Ascending aorta (tissue), 2 donors: ENCODE results near the gene PCDHGC5. TPM values are rescaled to one million over a fixed set of nuclear protein-coding genes. Genes with fewer than 3 reads are reported as not detected.
A peak's percentile ranks its signal among the peaks of the same experiment; 100 is the strongest.

ENCODE experiments used
- DNase-seq, 2 donors: peaks; one replicate each; pipeline ENCODE4 v3.0.0-alpha.2; 2019; ENCODE audit warnings: low spot score in 2 of 2
- H3K27ac ChIP-seq, 2 donors: fragments of 200-600 bp; sonication (generic); one replicate each; pipeline ENCODE4 v1.5.1; 2016 to 2017; ENCODE audit warnings: mild to moderate bottlenecking in 1 of 2
- H3K27me3 ChIP-seq: fragments of 200-600 bp; sonication (generic); one replicate; pipeline ENCODE4 v1.5.1; 2017
- H3K36me3 ChIP-seq, 2 donors: fragments of 200-600 bp; sonication (generic); one replicate each; pipeline ENCODE4 v1.5.1; 2016
- H3K4me1 ChIP-seq, 2 donors: fragments of 200-600 bp; sonication (generic); one replicate each; pipeline ENCODE4 v1.5.1; 2016 to 2017; ENCODE audit warnings: mild to moderate bottlenecking in 1 of 2
- H3K4me3 ChIP-seq, 2 donors: fragments of 200-600 bp; sonication (generic); one replicate each; pipeline ENCODE4 v1.5.1; 2016 to 2017; ENCODE audit warnings: mild to moderate bottlenecking in 1 of 2
- H3K9me3 ChIP-seq, 2 donors: fragments of 200-600 bp; sonication (generic); one replicate each; pipeline ENCODE4 v1.5.1; 2016
- intact Hi-C: fragments of 100-400 bp; cut with DNase I; formaldehyde crosslinking; loops from one replicate; pipeline ENCODE4 v1.15.1; 2023
- total RNA-seq: library from RNA; depleted of rRNA; stranded (reverse); fragments of >200 nt; gene quantifications from one replicate; pipeline ENCODE4 v1.1.0, GENCODE V29; 2016
- TF ChIP-seq, protein P1 (sequence below), 3 experiments: fragments of 200-600 bp in 2 of 3; fragments of 450-650 bp in 1 of 3; sonication (generic) in 2 of 3; IDR thresholded peaks; one replicate each; pipeline ENCODE4 v1.5.1; 2016 to 2019; ENCODE audit warnings: antibody characterized with exemption in 3 of 3, mild to moderate bottlenecking in 1 of 3, moderate library complexity in 1 of 3

The PCDHGC5 gene
- total RNA-seq, 1 donor from 2014 or later = 0.11 TPM

DNA sequence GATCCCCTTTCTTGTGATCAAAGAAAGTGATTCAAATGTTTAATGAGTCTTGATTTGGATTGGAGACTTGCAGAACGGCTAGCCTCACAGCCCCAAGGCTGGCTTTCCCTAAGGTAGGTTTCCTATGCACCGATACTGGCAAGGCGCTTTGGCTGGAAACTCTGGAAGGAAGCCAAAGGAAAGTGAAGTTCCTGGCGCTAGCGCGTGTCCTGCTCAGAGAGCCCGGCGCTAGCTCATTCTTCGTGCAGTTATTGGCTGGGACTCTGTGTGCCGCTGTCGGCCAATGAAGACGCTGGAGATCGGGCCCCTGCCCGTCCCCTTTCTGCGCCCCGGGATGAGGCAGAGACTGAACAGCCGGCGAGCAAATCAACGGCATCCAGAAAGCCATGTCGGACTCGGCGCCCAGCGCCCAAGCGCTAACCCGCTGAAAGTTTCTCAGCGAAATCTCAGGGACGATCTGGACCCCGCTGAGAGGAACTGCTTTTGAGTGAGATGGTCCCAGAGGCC, 13.2 kb upstream of the PCDHGC5 start, which contains the start of gene PCDHGC3:
TSS of gene PCDHGC3 (plus strand) at position 342 of the 507 bp plus-strand sequence. CDS start at position 493, 151 bp downstream.
- peak within 1 kb of the TSS; percentile 90 to 92 for H3K27ac ChIP-seq
- H3K9me3 ChIP-seq = no peaks in the 10 kb centered on the region
- DNase-seq = peak; percentile 83 to 96
- no peaks in the 10 kb centered on the region for H3K36me3 ChIP-seq
- TF ChIP-seq, protein P1, sequence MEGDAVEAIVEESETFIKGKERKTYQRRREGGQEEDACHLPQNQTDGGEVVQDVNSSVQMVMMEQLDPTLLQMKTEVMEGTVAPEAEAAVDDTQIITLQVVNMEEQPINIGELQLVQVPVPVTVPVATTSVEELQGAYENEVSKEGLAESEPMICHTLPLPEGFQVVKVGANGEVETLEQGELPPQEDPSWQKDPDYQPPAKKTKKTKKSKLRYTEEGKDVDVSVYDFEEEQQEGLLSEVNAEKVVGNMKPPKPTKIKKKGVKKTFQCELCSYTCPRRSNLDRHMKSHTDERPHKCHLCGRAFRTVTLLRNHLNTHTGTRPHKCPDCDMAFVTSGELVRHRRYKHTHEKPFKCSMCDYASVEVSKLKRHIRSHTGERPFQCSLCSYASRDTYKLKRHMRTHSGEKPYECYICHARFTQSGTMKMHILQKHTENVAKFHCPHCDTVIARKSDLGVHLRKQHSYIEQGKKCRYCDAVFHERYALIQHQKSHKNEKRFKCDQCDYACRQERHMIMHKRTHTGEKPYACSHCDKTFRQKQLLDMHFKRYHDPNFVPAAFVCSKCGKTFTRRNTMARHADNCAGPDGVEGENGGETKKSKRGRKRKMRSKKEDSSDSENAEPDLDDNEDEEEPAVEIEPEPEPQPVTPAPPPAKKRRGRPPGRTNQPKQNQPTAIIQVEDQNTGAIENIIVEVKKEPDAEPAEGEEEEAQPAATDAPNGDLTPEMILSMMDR (IDR thresholded peaks at IDR 0.05) = peak; percentile 25 to 57 (median 57)
- H3K27me3 ChIP-seq = no peaks in the 10 kb centered on the region
- peaks cover 15 to 34% of the 10 kb centered on the region in 2 donors for H3K4me1 ChIP-seq
- intact Hi-C loops = loop anchor here (1.0 to 5.0 kb wide), 4 partner anchors 34 to 142 kb away; partner anchors contain the start of gene DIAPH1
- H3K4me3 ChIP-seq = peak within 1 kb of the TSS; percentile 77 to 83

- DNase-seq = peak in 1 of 2 donors; percentile 85
- Histone ChIP-seq H3K27me3 (no peaks in the 10 kb centered on the region), H3K4me1 (peaks cover 18 to 35% of the 10 kb centered on the region in 2 donors), H3K9me3 (no peaks in the 10 kb centered on the region), H3K36me3 (no peaks in the 10 kb centered on the region), H3K27ac (peak overlapping the region; percentile 90 to 92), H3K4me3 (peak overlapping the region; percentile 77 to 83)
- intact Hi-C loops = loop anchor here (1.0 to 5.0 kb wide), 3 partner anchors 33 to 141 kb away; partner anchors contain the start of gene DIAPH1
- TF ChIP-seq, protein P1 (IDR thresholded peaks at IDR 0.05) = no peak
Measured at GRCh38 chr5:141476132-141476911, 12.6 kb upstream of the PCDHGC5 start.

- Histone ChIP-seq H3K27me3 (no peaks in the 10 kb centered on the region), H3K36me3 (no peaks in the 10 kb centered on the region), H3K4me3 (peak overlapping the region; percentile 77 to 83), H3K9me3 (no peaks in the 10 kb centered on the region), H3K4me1 (peaks cover 18 to 40% of the 10 kb centered on the region in 2 donors), H3K27ac (peak overlapping the region; percentile 90 to 92)
- TF ChIP-seq, protein P1 (IDR thresholded peaks at IDR 0.05) = no peak
- no peak for DNase-seq
- intact Hi-C loops = loop anchor here (5.0 kb wide), 1 partner anchor 140 kb away; the partner anchor contains the start of gene DIAPH1
Measured at GRCh38 chr5:141477044-141477575, 11.8 kb upstream of the PCDHGC5 start.

DNA sequence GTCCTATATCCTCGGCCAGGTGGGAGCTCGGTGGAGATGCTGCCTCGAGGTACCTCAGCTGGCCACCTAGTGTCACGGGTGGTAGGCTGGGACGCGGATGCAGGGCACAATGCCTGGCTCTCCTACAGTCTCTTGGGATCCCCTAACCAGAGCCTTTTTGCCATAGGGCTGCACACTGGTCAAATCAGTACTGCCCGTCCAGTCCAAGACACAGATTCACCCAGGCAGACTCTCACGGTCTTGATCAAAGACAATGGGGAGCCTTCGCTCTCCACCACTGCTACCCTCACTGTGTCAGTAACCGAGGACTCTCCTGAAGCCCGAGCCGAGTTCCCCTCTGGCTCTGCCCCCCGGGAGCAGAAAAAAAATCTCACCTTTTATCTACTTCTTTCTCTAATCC, 11.1 kb upstream of the PCDHGC5 start:
- no peak overlapping the region for H3K27ac ChIP-seq
- intact Hi-C loops = loop anchor here (5.0 kb wide), 1 partner anchor 139 kb away; the partner anchor contains the start of gene DIAPH1
- no peaks in the 10 kb centered on the region for H3K9me3 ChIP-seq

GRCh38 chr5:141478321-141478945, 10.4 kb upstream of the PCDHGC5 start:
- no peaks in the 10 kb centered on the region for H3K36me3 ChIP-seq
- H3K9me3 ChIP-seq = no peaks in the 10 kb centered on the region
- peaks cover 19 to 46% of the 10 kb centered on the region in 2 donors for H3K4me1 ChIP-seq
- H3K27ac ChIP-seq = no peak overlapping the region
- TF ChIP-seq, protein P1 (IDR thresholded peaks at IDR 0.05) = peak in 1 of 3 experiments; percentile 4
- intact Hi-C loops = loop anchor here (5.0 kb wide), 1 partner anchor 139 kb away; the partner anchor contains the start of gene DIAPH1
- H3K27me3 ChIP-seq = no peaks in the 10 kb centered on the region
- no peak for DNase-seq
- peak overlapping the region; percentile 77 to 83 for H3K4me3 ChIP-seq

More for the DNA sequence above, 11.1 kb upstream of the PCDHGC5 start:
- DNase-seq = no peak
- H3K4me3 ChIP-seq = peak overlapping the region; percentile 77 to 83
- H3K36me3 ChIP-seq = no peaks in the 10 kb centered on the region
- TF ChIP-seq, protein P1 (IDR thresholded peaks at IDR 0.05) = no peak
- H3K4me1 ChIP-seq = peaks cover 18 to 42% of the 10 kb centered on the region in 2 donors
- H3K27me3 ChIP-seq = no peaks in the 10 kb centered on the region
